GM18867 (cell line): Measurements from ENCODE around the gene OR52W1.

ENCODE experiments used
- ATAC-seq: cut with Tn5 transposase; IDR thresholded peaks from one replicate; pipeline ENCODE4 v1.9.1; 2021; ENCODE audit warnings: mild to moderate bottlenecking, moderate library complexity; ENCODE audit not compliant: unreplicated experiment

The OR52W1 gene, protein sequence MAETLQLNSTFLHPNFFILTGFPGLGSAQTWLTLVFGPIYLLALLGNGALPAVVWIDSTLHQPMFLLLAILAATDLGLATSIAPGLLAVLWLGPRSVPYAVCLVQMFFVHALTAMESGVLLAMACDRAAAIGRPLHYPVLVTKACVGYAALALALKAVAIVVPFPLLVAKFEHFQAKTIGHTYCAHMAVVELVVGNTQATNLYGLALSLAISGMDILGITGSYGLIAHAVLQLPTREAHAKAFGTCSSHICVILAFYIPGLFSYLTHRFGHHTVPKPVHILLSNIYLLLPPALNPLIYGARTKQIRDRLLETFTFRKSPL

DNA sequence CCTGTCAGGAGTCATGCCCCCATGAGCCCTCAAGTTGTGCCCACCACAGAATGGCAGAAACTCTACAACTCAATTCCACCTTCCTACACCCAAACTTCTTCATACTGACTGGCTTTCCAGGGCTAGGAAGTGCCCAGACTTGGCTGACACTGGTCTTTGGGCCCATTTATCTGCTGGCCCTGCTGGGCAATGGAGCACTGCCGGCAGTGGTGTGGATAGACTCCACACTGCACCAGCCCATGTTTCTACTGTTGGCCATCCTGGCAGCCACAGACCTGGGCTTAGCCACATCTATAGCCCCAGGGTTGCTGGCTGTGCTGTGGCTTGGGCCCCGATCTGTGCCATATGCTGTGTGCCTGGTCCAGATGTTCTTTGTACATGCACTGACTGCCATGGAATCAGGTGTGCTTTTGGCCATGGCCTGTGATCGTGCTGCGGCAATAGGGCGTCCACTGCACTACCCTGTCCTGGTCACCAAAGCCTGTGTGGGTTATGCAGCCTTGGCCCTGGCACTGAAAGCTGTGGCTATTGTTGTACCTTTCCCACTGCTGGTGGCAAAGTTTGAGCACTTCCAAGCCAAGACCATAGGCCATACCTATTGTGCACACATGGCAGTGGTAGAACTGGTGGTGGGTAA lies at the start of gene OR52W1:
OR52W1 (plus strand) TSS at position 51 of the 637 bp plus-strand sequence; CDS start at position 51, 0 bp downstream.
- no peak for ATAC-seq

DNA sequence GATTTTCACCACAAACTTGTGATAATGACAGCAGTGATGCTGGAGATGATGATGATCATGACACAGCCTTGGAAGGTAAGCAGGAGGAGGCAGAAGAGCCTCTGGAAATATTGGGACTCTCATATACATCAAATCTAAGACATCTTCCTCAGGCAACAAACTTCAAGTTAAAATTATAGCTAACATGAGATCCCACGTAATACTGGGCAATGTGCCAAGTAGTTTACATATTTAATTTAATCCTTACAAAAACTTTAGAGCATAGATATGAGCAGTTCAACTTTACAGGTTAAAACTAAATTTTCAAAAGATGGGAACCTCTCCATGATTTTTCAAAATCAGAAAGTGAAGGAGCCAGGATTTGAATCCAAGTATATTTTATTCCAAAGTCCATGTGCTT lies 47.9 kb upstream of the OR52W1 start:
- ATAC-seq = no peak

DNA sequence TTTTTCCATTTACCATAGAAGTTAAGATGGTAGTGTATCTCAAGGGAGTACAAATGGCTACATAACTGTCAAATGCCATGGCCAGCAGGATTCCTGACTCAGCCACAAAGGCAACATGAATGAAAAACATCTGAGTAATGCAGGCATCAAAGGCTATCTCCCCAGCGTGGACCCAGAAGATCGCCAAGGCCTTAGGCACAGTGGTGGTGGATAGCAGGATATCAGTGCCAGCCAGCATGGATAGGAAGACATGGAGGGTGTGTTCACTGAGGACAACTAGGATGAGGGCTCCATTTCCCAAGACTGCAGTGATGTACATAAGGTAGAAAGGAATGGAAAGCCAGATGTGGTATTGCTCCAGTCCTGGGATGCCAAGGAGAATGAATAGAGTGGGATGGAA lies 46.9 kb upstream of the OR52W1 start:
- no peak for ATAC-seq

DNA sequence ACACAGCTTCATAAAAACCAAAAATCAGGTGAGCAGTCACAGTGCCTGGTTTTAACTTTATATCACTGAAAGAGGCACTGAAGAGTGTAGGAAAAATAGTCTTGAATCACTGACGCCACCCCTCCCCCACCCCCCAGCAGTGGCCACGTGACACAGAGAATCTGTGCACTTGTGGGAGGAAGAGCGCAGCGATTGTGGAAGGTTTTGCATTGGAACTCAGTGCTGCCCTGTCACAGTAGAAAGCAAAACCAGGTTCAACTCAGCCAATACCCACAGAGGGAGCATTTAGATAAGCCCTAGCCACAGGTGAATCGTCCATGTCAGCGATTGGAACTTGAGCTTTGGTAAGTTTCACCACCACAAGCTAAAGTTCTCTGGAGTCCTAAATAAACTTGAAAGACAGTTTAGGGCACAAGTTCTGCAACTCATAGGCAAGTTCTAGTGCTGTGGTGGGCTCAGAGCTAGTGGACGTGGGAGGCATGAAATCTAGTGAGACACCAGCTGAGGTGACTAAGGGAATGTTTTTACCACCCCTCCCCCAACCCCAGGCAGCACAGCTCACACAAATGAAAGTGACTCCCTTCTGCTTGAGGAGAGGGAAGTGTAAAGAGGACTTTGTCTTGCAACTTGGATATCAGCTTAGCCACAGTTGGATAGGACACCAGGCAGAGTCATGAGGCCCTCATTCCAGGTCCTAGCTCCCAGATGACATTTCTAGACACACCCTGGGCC lies 42.2 kb upstream of the OR52W1 start:
- ATAC-seq = no peak

DNA sequence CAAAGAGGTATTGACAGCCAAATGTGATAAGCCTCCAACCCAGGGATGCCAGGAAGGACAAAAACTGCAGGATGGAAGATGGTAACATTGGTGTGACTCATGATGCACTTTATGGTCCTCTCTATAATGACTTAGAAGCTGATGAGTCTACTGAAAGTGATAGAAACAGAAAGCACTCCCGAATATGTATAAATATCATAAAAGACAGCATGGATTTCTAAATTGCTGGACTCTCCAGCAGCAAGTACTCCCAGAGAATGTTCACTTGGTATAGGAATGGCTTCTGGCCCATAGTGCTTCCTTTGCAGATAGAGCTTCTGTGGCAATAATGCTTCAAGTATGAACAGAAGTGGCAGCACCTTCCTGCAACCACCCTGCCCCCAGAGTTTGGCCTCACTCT lies 28.8 kb upstream of the OR52W1 start, which contains the start of gene OR52B2:
OR52B2 (minus strand) TSS at position 101 of the 400 bp plus-strand sequence; CDS start at position 101, 0 bp downstream.
- no peak for ATAC-seq

DNA sequence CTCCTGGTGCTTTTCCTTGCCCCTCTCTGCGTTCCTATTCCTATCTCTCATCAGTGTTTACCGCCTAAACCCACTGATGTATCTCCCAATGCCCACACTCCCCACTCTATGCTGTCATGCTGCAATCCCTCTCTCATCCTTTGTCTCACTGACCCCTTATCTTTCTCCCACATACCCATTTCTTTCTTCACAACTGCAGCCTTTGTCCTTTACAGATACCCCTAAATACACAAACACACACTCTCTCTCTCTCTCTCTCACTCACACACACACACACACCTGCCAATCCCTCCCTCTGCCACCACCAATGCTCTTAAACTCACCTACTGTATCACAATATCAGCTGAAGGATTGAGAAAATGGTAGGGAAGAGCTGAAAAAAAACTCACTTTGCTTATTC lies 23.6 kb upstream of the OR52W1 start:
- ATAC-seq = no peak

DNA sequence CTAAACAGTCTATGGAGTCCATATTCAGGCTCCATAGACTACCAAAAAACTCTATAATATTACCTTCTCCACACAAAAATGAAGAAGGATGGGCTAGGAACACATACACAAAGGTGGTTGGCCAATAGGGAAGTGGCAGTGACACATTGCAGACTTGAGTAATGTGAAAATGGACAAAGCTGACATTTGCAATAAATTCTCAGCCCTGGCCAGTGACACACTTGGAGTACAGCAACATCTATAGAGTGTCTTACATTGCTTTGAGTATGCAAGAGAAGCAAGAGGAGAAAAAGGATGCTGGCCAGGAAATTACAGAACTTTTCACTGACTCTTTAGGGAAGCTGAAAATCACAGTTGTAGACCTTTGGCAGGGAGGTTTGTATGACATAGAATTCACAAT lies 7.3 kb upstream of the OR52W1 start:
- ATAC-seq = no peak

DNA sequence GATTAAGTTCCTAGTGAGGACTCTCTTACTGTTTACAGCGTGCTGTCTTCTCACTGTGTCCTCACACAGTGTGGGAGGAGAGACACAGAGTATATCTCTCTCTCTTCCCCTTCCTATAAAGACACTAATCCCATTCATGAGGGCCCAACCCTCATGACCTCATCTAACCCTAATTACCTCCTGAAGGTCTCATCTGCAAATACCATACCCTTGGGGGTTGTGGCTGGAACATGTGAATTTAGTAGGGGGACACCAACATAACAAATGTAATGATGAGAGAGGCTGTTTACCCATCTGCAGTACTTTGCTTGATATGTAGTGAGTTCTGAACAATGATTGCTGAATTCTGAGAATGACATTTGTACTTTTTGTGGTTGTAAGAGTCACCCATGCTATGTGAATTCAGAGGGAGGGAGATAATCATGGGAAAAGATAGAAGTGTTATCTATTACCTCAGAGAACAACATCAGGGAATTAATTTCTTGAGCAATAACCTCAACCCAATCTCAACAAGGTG lies 4.9 kb upstream of the OR52W1 start:
- ATAC-seq = no peak

DNA sequence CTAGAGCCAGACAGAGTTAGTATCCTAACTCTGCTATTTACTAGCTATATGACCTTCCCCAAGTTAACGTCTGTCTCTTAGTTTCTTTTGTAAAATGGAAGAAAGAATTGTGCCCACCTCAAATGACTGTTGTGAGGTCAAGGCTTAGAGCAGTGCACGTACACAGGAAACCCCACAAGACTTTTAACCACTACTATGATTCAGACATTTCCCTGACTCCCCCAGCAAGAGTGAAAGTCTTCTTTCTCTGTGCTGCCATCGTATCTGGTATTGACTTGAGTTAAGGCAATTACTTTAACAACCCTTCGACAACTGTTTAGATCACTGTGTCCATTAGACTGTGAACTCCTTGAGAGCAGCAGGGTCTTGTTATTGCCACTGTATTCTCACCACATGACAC lies 2.6 kb upstream of the OR52W1 start:
- ATAC-seq = peak; percentile 50

DNA sequence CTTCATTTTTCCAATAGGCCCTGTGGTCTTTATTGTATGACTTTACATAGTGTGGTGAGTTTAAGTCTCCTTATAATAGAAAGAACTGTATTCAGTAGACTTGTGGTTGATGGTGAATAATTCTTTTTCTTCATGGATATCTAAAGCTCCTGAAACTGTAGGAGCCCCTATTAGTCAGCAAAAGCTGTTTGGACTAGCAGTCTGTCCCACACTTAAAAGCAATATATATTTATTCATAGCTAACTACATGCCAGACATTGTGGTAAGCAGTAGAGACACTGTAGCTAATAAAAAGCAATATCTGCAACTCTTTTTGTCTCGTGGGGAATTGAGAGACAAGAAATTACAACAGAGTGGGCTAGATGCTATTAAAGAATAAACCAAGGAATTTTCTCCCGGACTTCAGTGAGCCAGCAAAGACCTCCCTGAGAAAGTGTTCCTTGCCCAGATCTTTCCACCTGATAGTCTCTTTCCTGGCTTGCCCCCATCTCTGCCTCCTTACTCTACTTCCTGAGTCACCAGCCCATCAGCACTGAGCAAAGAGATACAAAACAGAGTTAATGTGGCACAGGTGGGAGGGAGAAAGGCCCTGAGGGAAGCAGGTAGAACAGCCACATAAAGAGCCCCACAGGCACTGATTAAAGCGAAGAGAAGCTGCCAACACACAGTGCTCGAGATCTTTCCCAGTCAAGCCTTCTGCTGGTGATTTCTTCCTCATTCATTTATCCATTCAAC lies 1.4 kb upstream of the OR52W1 start:
- ATAC-seq = no peak

DNA sequence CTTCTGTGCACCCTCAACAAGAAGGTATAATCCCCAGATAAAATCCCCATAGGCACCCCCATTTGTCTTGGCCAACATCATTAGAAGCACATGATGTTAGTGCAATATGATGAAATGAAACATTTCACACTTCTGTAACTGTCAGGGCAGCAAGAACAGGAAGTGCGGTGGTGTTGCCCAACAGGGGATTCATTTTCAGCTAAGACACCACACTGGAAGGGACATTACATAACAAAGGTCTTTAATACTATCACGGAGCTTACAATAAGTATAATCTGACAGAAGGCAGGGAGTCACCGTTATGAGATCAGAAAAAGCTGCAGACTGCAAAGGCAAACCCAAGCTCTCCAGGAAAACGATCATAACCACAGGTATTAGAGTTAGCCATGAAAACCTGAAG lies 2.0 kb downstream of the OR52W1 start:
- ATAC-seq = no peak

DNA sequence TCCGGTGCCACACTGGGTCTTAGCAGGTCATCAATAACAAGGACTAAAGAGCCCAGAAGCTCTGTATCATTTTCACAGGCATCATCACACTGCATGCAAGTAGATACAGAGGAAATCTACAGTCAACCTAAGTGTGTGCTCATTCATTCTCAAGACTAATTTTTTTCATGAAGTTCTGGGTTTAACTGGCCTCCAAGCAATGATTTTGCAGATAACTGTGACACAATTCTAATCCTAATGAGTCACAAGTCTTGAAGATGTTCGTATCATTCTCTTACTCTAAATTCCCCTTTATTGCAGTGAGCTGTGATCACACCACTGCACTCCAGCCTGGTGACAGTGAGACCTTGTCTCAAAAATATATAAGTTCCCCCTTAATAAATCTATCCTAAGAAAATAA lies 2.5 kb downstream of the OR52W1 start:
- ATAC-seq = no peak

DNA sequence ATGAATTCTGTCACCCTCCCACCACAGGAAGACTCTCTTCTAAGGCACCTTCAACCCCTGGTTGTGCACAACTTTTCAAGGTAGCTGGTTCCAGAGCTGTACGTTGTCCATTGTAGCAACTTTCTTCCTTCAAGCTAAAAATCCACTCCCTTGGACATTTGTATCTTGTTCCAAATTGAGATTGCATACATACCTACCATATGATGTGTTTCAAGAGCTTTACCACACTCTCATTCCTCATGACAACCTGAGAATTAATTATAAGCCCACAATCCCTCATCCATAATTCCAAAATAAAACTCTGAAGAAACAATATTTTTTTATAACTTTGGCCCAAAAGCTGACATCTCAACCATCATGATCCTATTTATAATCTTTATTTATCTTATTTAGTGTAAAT lies 3.0 kb downstream of the OR52W1 start:
- ATAC-seq = no peak

DNA sequence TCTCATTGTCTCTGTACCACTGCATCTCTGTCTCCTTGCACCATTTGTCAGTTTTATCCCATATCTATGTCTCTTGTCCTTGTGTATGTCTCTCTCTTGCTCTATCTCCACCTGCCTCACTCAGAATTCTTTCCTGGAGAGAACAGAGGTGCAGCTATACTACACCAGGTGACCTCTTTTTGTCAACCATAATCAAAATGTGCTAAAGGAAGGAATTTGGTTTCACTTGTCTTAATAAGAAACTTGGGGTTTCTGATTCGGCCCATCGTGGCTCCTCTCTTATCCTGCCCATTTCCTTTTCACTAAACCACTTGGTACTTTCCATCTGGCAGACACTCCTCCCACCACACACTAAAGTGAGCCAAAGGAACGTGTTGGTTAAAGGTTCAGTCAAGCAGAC lies 4.3 kb downstream of the OR52W1 start:
- ATAC-seq = peak; percentile 65

DNA sequence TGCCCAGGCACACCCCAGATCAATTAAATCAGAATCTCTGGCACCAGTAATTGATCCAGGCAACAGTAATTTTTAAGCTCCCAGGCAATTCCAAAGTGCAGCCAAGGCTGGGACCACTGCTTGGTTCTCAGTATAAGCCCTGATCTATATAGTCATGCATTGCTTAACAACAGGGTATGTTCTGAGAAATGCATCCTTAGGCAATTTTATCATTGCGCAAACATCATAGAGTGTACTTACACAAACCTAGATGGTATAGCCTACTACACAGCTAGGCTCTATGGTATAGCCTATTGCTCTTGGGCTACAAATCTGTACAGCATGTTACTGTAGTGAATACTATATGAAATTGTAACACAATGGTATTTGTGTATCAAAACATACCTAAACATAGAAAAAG lies 5.7 kb downstream of the OR52W1 start:
- ATAC-seq = no peak

DNA sequence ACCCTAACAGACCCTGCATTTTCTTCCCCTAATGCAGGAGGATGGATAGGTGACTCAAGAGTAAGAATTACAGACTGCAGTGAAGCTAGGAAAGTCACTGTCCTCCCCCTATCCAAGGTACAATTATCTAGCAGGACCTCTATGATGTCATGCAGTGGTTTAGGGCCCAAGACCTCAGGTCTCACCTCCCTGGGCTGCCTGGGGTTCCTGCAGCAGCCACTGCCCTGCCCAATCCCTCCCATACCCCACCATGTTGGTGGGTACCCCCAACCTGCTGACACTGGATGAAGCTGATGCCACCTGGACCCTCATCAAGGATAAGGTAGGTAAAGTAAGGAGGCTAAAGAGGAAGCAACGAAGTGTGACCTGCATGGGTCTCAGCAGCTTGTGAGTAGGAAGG lies 6.3 kb downstream of the OR52W1 start, which contains the start of gene C11orf42:
C11orf42 (plus strand) TSS at position 192 of the 400 bp plus-strand sequence; CDS start at position 251, 59 bp downstream.
- no peak for ATAC-seq

DNA sequence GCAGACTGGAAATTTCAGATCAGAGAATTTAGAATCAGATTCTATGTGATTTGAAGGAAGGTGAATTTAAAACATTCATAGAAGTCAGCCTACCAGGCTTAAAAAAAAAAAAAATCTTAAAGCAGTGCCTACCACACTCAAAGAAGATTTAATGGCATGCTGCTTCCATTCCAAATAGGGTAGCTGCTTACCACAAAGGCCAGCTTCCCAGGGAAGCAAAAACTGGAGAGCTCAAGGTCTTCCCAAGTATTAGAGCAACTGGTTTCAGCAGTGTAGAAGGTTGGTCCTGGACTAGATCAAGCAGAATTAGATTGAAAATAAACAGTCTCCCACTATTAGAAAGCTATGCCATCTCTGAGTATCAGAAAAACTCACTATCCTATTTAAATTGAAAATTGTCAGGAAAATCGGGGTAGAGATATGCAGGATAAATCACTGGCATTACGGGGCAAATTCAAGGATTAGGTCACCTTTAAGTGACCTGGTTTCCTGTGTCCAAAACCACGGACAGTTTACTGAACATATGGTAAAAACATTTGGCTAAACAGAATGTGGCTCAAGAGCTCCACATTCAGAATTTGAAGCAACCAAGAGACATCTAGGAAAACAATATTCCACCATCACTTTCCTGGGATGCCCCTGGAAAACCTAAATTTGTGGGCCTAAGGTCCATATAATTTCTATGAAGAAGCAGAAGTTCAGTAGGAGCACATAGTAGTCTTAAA lies 7.6 kb downstream of the OR52W1 start:
- no peak for ATAC-seq

DNA sequence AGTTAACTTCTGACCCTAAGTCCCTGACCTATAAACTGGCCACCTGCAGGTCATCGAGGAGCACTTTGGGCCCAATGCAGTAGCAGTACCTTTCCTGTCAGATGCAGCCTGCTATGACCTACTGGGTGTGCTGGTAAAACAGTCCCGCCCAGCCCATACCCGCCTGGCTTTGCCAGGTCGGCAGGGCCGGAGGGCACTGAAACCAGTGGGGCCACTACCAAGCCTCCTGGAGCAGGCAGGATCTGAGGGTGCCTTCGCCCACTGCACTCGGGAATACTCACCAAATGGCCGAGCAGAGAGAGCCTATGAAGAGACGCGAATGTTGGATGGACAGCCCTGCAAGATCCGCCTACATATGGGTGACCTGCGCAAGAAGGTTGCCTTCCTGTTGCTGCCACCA lies 10.8 kb downstream of the OR52W1 start:
- ATAC-seq = no peak

DNA sequence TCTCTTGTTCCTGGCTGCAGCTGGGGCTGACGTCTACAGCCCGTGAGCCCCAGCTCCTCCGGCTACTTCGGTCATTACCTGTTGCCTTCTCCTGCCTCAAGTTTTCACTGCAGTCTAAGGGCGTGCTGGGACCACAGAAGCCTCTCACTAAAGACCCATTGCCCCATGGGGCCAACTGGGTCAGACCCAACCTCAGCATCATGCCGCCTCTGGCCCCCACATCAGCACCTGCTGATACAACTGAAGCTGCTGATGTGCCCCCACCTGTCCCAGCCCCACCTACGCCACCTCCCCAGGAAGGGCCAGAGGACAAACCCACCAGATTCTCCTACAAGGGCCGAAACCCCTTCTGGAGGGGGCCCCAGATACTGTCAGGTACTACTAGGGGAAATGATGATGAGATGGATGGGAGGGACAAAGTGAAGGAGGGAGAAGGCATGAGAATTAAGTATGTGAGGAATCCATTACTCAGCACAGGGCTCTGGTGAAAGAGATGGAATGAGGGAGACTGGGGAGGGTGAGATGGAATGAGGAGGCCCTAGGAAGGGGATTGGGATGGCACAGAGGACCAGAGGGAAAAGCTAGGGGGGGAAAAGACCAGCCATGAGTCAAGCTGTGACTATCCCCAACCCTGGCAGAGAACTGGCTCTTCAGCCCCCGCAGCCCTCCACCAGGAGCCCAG lies 11.4 kb downstream of the OR52W1 start:
- ATAC-seq = no peak

DNA sequence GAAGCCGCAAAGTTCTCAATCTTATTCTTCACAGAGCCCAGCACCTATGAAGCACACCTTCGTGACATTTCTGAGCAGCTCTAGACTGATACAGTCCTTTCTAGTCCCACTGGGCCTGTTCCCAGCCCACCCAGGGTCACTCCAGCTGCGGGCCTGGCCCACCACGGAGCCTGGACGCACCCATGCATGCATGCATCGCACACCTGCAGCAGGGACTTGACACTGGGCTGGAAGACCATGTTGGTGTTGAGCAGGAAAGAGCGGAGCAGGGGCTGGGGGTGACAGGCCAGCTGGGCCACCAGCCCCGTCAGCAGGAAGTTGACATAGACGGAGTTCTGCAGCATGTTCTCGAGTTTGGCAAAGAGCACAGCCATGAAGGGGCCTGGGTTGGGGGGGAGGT lies 15.5 kb downstream of the OR52W1 start:
- no peak for ATAC-seq
